Adrenal gland (tissue), 12 donors: ENCODE measurements around the gene CBY2. TPM values are rescaled to one million over a fixed set of nuclear protein-coding genes. Genes with fewer than 3 reads are reported as not detected.
"Not testable (repeated sequence)": the region's sequence is repeated elsewhere in the genome, so short reads cannot be mapped to it uniquely, and the experiment has no call there.

Experiments
- DNase-seq, 7 donors: peaks; one replicate each; pipeline ENCODE4 v3.0.0-alpha.2; 2019 to 2020
- H3K27ac ChIP-seq, 5 donors: fragments of 200-600 bp; sonication (generic) in 4 of 5; 1 replicate in 3 of 5; 2 replicates in 2 of 5; pipeline versions ENCODE4 v1.5.1 to v1.8.0; 2016 to 2020; ENCODE audit warnings: mild to moderate bottlenecking in 1 of 5
- H3K27me3 ChIP-seq: fragments of 200-600 bp; 2 replicates; pipeline ENCODE4 v1.8.0; 2021
- H3K36me3 ChIP-seq, 2 donors: fragments of 200-600 bp; replicated peaks in 1 of 2; 1 replicate in 1 of 2; 2 replicates in 1 of 2; pipeline versions ENCODE4 v1.5.1 to v1.8.0; 2018 to 2022
- H3K4me1 ChIP-seq, 2 donors: fragments of 200-600 bp; replicated peaks in 1 of 2; 1 replicate in 1 of 2; 2 replicates in 1 of 2; pipeline versions ENCODE4 v1.5.1 to v1.8.0; 2018 to 2021
- H3K4me3 ChIP-seq, 4 donors: fragments of 200-600 bp; sonication (generic) in 3 of 4; one replicate each; pipeline ENCODE4 v1.5.1; 2016 to 2018
- H3K9me3 ChIP-seq, 3 donors: fragments of 200-600 bp; sonication (generic) in 1 of 3; replicated peaks in 1 of 3; 1 replicate in 2 of 3; 2 replicates in 1 of 3; pipeline versions ENCODE4 v1.5.1 to v1.8.0; 2016 to 2021
- CTCF ChIP-seq, 6 experiments: fragments of 450-650 bp in 4 of 6; fragments of 200-600 bp in 2 of 6; sonication (generic) in 1 of 6; IDR thresholded peaks; 1 replicate in 5 of 6; 2 replicates in 1 of 6; pipeline versions ENCODE4 v1.5.1 to v1.8.0; 2016 to 2021; ENCODE audit warnings: antibody characterized with exemption in 6 of 6, mild to moderate bottlenecking in 2 of 6, moderate library complexity in 1 of 6
- POLR2A ChIP-seq, 2 donors: fragments of 450-650 bp; IDR thresholded peaks; one replicate each; pipeline ENCODE4 v1.6.1; 2017; ENCODE audit warnings: antibody characterized with exemption in 2 of 2, mild to moderate bottlenecking in 2 of 2, moderate library complexity in 1 of 2
- WGBS, 4 donors: extraction: QIAGEN DNeasy Blood & Tissue Kit in 2 of 4; methylation state at CpG; one replicate each; pipeline versions ENCODE4 v1.1.5 to v1.1.7; 2013 to 2017; 5-methylcytosine and 5-hydroxymethylcytosine counted together
- intact Hi-C, 2 donors: fragments of 100-400 bp; cut with DNase I; formaldehyde crosslinking; loops; one replicate each; pipeline versions ENCODE4 v1.14.1 to v1.15.0; 2022 to 2023
- polyA plus RNA-seq, 3 donors: library from polyadenylated mRNA; stranded (reverse); fragments of 200-250 nt in 2 of 3; fragments of 350-450 nt in 1 of 3; fragmentation: Illumina TruSeq in 1 of 3; extraction: RNeasy Lipid Tissue Mini Kit (QIAGEN cat#74804) in 1 of 3; gene quantifications; one replicate each; pipeline ENCODE4 v1.2.3, GENCODE V29; 2013 to 2014
- total RNA-seq, 9 donors: library from RNA; depleted of rRNA in 4 of 9; stranded (reverse); fragments of >200 nt in 4 of 9; fragments of 120-200 nt in 1 of 9; fragmentation: NEBNext Ultra II Directional in 1 of 9; extraction: Animal tissue kit (Norgen Biotek cat#: 25700) in 1 of 9; gene quantifications; one replicate each; pipeline versions ENCODE4 v1.1.0 to v1.2.4, GENCODE V29; 2013 to 2023
- donor health status: healthy with polysubstance abuse.
- donor health status: Bipolar disorder and iron deficiency.
- donor health status: DM: yes; HTN: yes; CAD: no.
- donor health status: DM: no; HTN: no; CAD: no.
- donor health status: DM: no; HTN: no; CAD: no.
- donor health status: DM: yes; HTN: yes; CAD: no.

CBY2 gene
- total and polyA plus RNA-seq, 12 donors: not detected

- H3K27ac ChIP-seq: no peak overlapping the region
- TF ChIP-seq POLR2A (IDR thresholded peaks at IDR 0.05): no peak
- TF ChIP-seq CTCF (IDR thresholded peaks at IDR 0.05): no peak
- no peak for DNase-seq
- WGBS, 4 donors: 56 to 71% (median 66%) methylated on average over 1 of the region's 1 CpG
- H3K4me3 ChIP-seq: no peak overlapping the region
- H3K27me3 ChIP-seq: no peaks in the 10 kb centered on the region
- H3K36me3 ChIP-seq: no peaks in the 10 kb centered on the region
- intact Hi-C loops: no loop called here
- H3K9me3 ChIP-seq: no peaks in the 10 kb centered on the region
- no peaks in the 10 kb centered on the region for H3K4me1 ChIP-seq
Measured at GRCh38 chr13:45662162-45662561, 40.0 kb upstream of the CBY2 start.

- DNase-seq, intact Hi-C loops: not testable (repeated sequence)
- 88 to 100% (median 95%) methylated on average over 1 of the region's 1 CpG for WGBS, 4 donors
Measured at GRCh38 chr13:45662903-45663302, 39.2 kb upstream of the CBY2 start.

GRCh38 chr13:45669626-45670025 lies 32.5 kb upstream of the CBY2 start:
- H3K4me1 ChIP-seq, intact Hi-C loops, H3K9me3 ChIP-seq, DNase-seq, H3K36me3 ChIP-seq, H3K27me3 ChIP-seq, H3K27ac ChIP-seq, H3K4me3 ChIP-seq: not testable (repeated sequence)
- WGBS, 4 donors: 71 to 92% (median 86%) methylated on average over 7 to 13 of the region's 14 CpGs

More at GRCh38 chr13:45662903-45663302, 39.2 kb upstream of the CBY2 start:
- not testable (repeated sequence) for H3K36me3 ChIP-seq, H3K27me3 ChIP-seq, H3K9me3 ChIP-seq, H3K4me3 ChIP-seq, H3K27ac ChIP-seq, H3K4me1 ChIP-seq

GRCh38 chr13:45670189-45670885 lies 31.8 kb upstream of the CBY2 start:
- DNase-seq: no peak
- no peaks in the 10 kb centered on the region for H3K36me3 ChIP-seq
- no peak overlapping the region for H3K27ac ChIP-seq
- WGBS, 4 donors: 71 to 90% (median 83%) methylated on average over 5 of the region's 5 CpGs
- no peak for TF ChIP-seq POLR2A (IDR thresholded peaks at IDR 0.05)
- no peak for TF ChIP-seq CTCF (IDR thresholded peaks at IDR 0.05)
- intact Hi-C loops: no loop called here
- H3K9me3 ChIP-seq: no peaks in the 10 kb centered on the region
- no peak overlapping the region for H3K4me3 ChIP-seq
- H3K4me1 ChIP-seq: no peaks in the 10 kb centered on the region
- no peaks in the 10 kb centered on the region for H3K27me3 ChIP-seq

GRCh38 chr13:45674908-45675307 lies 27.2 kb upstream of the CBY2 start:
- 56 to 79% (median 58%) methylated on average over 1 of the region's 1 CpG for WGBS, 4 donors

More at GRCh38 chr13:45674908-45675307, 27.2 kb upstream of the CBY2 start:
- H3K27ac ChIP-seq: no peak overlapping the region
- no peak overlapping the region for H3K4me3 ChIP-seq
- no peak for DNase-seq
- TF ChIP-seq POLR2A (IDR thresholded peaks at IDR 0.05): no peak
- TF ChIP-seq CTCF (IDR thresholded peaks at IDR 0.05): no peak
- no peaks in the 10 kb centered on the region for H3K9me3 ChIP-seq
- intact Hi-C loops: no loop called here
- H3K27me3 ChIP-seq: no peaks in the 10 kb centered on the region
- no peaks in the 10 kb centered on the region for H3K4me1 ChIP-seq
- H3K36me3 ChIP-seq: no peaks in the 10 kb centered on the region
